GM18507 (cell line): ENCODE measurements around the gene BCLAF1.
A peak's percentile ranks its signal among the peaks of the same experiment; 100 is the strongest.

Experiments used
- DNase-seq: peaks from one replicate; pipeline ENCODE4 v3.0.0; 2011; ENCODE audit warnings: low read depth; ENCODE audit not compliant: insufficient read length; ENCODE audit errors: extremely low spot score
- FAIRE-seq: peaks from 2 replicates; lab custom pipeline; 2011; peaks lifted over from hg19 to GRCh38; lab: Jason Lieb, UNC

BCLAF1 gene

GRCh38 chr6:136289579-136290409, at the start of gene BCLAF1:
Gene BCLAF1 (minus strand): TSS chr6:136289846. CDS start chr6:136279866, 9,980 bp downstream.
- DNase-seq, result peak; percentile 88
- peak; percentile 98 for FAIRE-seq

DNA sequence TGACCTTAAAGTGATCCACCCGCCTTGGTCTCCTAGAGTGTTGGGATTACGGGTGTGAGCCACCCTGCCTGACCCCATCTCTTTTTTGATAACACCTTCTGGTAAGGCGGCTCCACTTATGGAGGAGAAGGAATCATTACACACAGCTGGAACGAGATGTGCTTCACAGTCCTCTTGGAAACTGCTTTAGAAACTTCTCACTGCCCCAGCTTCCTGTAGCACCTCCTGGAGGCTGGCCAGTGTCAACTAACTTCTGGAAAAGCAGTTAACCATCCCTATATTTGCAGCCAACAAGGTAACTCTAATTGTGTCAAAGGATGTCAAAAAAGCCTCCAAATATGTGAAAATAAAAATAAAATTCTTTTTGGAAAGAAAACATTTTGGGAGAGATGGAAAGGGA, 48.8 kb upstream of the BCLAF1 start:
- no peak for DNase-seq
- no peak for FAIRE-seq

GRCh38 chr6:136337606-136338005, 48.0 kb upstream of the BCLAF1 start:
- DNase-seq (no peak), FAIRE-seq (no peak)

DNA sequence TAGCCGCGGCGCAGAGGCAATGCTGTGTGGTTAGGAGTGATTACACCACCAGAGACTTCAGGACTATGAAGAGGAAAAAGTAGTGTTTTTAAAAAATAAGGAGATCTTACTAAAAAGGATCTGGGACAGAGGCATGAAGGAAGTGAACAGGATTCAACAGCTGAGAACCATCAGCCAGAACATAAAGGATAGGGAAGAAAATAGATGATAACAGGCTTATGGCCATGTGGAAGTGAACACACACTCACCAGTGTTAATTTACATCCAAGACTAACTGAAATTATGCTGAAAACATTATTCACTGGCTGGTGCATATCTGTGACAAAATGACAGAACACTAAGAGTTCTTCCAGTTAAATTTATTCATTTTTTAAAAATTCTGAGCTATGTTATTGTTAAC, 47.5 kb upstream of the BCLAF1 start:
- DNase-seq (no peak), FAIRE-seq (no peak)

GRCh38 chr6:136335736-136336363, 46.2 kb upstream of the BCLAF1 start:
- DNase-seq (no peak), FAIRE-seq (no peak)

DNA sequence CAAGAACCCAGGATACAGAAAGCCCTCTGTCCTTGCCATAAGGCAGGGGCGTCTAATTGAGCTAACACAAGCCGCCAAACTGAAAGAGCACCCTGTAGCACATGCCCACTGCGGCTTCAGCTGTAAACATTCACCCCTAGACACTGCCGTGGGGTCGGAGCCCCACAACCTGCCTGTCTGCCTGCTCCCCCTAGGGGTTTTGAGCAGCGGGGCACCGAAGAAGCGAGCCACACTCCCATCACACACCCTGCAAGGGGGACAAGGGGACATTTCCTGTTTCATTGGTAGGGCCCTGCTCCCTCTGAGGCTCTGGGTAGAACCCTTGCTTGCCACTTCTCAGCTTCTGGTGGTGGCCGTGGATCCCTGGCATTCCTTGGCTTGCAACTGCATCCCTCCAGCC, 45.2 kb upstream of the BCLAF1 start:
- DNase-seq, result no peak
- no peak for FAIRE-seq

GRCh38 chr6:136334465-136334846, 44.8 kb upstream of the BCLAF1 start:
- FAIRE-seq (no peak), DNase-seq (no peak)

DNA sequence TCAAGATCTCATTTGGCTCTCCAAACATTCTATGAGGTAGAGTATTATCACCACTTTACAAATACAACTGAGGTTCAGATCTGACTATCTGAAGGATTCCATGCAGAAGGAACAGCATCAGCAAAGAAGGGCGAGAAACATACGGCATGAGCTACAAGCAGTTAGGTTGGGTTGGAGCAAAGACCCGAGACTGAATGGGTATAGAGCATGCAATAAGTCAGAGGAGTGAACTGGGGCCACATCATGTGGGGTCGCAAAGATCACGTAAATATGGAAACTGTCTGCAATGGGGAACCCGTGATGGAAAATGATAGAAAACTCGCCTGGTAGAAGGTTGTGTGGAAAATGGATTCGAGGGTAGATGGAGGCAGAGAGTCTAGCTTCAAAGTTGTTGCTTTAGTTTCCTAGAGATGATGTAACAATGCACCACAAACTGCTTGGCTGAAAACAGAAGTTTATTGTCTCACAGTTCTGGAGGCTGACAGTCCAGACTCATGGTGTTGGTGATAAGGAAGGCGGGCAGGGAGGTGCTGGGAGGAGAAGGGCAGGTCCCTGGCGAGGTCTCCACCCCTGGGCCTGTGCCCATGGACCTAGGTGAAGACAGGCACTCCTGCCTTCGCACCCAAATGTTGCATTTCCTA, 44.3 kb upstream of the BCLAF1 start:
- DNase-seq (no peak), FAIRE-seq (no peak)

- FAIRE-seq, result no peak
- DNase-seq, result no peak
These were observed 41.8 kb upstream of the BCLAF1 start for GRCh38 chr6:136331461-136331860.

DNA sequence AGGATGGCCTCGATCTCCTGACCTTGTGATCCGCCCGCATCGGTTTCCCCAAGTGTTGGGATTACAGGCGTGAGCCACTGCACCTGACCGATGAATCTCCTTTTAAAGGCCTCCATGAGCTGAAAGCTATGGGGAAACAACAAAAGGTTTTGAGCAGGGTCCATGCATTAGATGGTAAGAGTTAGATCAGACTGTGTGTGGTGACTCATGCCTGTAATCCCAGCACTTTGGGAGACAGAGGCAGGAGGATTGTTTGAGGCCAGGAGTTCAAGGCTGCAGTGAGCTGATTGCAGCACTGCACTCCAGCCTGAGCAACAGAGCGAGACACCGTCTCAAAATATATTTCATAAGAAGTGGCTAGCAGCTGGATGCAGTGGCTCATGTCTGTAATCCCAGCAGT, 41.0 kb upstream of the BCLAF1 start:
- FAIRE-seq (no peak), DNase-seq (no peak)

DNA sequence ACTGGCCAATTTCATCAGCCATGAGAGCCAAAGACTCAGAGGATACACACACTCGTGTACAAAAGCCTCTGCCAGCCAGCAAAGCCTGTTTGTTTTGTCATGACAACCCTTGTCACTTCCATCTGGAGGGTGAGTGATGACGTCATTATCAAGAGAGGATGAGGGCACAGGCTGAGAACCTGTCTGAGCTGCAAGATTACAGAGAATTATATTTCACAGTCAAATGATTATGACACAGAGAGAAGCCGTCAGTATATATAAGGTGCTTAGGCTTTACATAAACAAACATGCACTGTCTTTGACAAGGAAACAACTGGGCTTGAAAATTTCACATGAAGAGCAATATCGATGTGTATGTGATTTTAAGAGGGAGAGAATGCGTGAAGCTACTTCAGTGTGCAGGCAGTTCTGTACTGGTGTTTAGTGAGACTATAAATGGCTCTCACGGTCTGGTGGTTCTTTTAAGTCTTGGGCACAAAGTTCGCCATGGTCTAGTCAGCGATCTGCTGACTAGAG, 36.5 kb upstream of the BCLAF1 start:
- no peak for FAIRE-seq
- DNase-seq, result no peak

DNA sequence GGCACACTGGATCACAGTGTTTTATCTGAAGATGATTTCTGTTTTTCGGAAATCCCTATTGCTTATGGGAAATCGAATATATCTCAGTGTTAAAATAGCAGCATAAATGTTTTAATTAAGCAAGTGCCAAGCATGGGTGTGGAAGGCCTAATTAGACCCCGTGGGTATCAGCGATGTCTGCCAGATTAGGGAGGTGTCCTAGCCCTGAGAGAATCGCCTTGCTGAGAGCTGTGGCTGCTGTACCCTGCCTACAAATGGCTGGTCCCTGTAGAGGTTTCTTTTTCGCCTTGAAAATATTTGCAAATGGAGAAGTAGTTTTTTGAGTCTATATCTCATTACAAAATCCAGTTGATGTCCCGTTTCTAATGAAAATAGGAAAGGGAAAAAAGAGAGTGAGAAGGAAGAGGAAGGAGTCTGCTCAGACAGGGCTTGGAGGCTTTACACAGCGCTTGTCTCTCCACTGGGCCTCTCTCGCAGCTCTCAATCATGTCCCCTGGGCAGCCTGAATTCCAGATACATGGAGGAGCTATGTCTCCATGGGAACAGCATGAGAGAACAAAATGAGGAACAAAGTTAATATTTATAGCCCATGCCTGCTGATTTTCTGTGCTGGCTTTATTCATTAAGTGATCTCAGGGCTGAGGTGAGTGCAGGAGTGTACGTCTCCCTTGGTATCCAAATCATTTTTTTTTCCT, 35.2 kb upstream of the BCLAF1 start:
- FAIRE-seq, result no peak
- no peak for DNase-seq

- DNase-seq (no peak), FAIRE-seq (no peak)
These were observed 33.9 kb upstream of the BCLAF1 start for GRCh38 chr6:136323431-136324112.

- FAIRE-seq (no peak), DNase-seq (no peak)
These were observed 30.1 kb upstream of the BCLAF1 start for GRCh38 chr6:136319732-136320131.

GRCh38 chr6:136318676-136319075, 29.0 kb upstream of the BCLAF1 start:
- FAIRE-seq (no peak), DNase-seq (no peak)

GRCh38 chr6:136317971-136318370, 28.3 kb upstream of the BCLAF1 start:
- no peak for FAIRE-seq

DNA sequence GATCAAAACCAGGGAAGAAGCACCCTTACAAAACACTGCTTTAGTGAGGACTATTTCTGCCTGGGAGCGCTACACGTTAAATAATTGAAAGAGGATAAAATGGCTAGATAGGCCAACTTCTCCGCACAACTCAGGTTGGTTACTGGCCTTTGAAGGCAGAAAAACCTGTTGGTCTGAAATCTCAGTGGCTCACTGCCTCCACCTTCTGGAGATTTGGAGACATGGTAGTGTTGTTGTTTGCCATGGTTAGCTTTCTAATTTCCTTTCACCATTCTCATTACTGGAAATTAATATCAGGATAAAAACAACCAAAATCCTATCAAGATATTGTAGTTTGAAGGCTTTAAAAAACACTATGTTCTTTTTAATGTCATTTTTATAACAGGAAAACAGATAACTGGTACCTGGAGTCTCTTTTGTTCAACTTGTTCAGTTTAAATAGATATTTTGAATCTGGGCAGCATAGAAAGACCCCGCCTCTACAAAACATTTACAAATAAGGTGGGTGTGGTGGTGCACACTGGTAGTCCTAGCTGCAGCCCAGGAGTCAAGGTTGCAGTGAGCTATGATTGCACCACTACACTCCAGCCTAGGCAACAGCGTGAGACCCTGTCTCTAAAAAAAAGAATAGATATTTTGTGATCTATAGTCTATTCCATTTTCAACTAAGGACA, 27.5 kb upstream of the BCLAF1 start:
- DNase-seq (peak; percentile 17), FAIRE-seq (peak; percentile 88)

More at GRCh38 chr6:136317971-136318370, 28.3 kb upstream of the BCLAF1 start:
- DNase-seq, result no peak

- no peak for FAIRE-seq
- no peak for DNase-seq
These were observed 25.9 kb upstream of the BCLAF1 start for GRCh38 chr6:136315594-136315993.

DNA sequence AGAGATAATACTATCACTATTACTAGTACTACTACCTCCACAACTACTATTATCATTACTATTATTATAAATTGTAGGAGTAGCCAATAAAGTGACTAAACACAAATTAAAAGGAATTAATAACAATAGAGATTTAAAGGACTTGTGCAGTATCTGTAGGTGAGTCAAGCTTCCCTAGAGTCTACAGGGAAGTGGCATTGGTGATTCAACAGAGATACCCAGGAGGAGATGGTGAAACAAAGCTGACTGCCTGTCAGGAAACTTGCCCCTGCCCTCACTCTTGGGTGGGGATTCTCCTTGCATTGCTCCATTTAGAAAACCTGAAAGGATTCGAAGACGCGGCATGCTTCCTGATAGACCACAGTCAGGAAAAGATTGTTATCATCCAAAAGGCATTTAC, 23.3 kb upstream of the BCLAF1 start:
- FAIRE-seq, result no peak
- DNase-seq, result no peak
